M059J (cell line): ENCODE measurements around the gene FAAH. TPM values are rescaled to one million over a fixed set of nuclear protein-coding genes. Genes with fewer than 3 reads are reported as not detected.

Source experiments
- DNase-seq: peaks from one replicate; pipeline ENCODE4 v3.0.0-alpha.2; 2012; ENCODE audit warnings: low read depth
- total RNA-seq: library from RNA; depleted of rRNA; stranded (reverse); fragments of >200 nt; shearing (Covaris generic); gene quantifications from 2 replicates; pipeline ENCODE4 v1.2.3, GENCODE V29; 2014; rRNA removed

FAAH gene
- total RNA-seq, 1 experiment from 2014 or later = 0.69 TPM

DNA sequence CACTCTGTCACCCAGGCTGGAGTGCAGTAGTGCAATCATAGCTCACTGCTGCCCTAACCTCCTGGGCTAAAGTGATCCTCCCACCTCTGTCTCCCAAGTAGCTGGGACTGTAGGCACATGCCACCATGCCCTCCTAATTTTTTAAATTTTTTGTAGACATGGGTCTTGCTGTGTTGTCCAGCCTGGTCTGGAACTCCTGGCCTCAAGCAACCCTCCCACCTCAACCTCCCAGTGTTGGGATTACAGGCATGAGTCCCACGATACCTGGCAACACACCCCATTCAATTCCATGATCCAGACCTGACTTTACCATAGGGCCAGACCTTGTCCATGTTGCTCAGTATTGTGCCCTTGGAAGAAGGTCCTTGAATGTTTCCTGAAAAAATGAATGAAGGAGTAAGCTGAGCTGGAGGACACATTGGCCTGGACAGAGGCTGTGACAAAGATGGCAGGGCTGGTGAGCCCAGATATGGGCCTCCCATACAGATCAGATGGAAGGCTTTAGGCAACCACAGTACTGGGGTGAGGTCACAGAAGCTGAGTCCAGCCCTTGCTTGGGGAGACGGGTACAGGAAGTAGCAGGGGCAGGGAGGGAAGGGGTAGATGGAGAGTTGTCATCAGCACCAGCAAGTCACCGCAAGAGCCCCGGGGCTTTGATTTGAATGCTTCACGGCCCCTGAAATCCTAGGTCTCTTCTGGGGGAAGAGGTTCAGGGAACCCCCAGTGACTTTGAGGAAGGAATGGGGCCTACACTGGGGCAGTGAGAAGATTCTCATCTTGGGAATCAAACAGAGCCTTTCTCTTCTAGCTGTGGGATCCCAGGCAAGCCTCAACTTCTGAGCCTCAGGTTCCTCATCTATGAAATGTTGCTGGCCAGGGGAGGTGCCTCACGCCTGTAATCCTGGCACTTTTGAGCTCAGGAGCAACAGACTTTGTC, 55.4 kb downstream of the FAAH start:
- DNase-seq = no peak

GRCh38 chr1:46450160-46450517, 56.0 kb downstream of the FAAH start:
- DNase-seq = no peak

DNA sequence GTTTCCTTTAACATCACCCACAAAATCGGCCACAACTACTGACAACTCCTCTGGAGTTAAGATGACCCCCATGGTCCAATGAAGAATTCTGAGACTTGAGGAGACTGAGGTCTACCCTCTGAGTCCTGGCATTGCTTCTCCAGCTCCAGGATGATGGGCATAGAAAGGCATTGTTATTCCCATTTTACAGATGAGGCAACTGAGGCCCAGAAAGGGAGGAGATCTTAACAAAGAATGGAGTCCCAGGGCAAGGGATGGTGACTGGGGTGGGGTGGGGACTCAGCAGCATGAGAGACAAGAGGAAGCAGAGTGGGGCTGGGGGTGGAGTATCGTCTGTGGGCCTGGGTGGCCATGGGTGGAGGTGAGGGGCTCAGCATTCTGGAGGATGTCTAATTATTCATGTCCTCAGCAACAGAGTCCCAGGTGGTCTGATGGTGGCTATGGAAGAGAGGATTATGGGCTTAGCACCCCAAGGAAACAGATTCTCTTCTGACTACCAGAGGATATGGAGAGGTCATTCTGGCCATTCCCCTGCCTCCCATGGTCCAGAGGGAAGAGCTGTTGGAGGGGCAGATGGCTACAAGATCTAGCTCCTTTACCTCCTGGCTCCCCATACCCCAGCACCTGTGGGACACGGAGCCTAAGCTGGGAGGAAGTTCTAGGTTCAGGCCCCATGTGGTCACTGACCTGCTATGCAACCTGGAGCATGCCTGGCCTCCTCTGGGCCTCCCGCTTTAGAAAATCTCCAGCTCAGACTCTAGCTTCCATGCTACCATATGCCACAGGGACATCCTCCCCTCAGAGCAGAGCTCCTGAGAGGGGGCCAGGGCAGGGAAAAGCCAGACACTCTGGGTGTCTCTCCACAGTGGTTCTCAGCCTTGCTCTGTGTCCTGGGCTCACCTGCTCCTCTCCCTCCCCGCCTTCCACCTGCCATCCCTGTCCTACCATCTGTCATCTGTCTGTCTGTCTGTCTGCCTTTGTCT, 58.1 kb downstream of the FAAH start:
- no peak for DNase-seq

- DNase-seq = no peak
Measured at GRCh38 chr1:46452931-46453325, 58.8 kb downstream of the FAAH start.

- DNase-seq = no peak
Measured at GRCh38 chr1:46453449-46453848, 59.3 kb downstream of the FAAH start.

GRCh38 chr1:46455951-46456350, 61.8 kb downstream of the FAAH start:
- no peak for DNase-seq

DNA sequence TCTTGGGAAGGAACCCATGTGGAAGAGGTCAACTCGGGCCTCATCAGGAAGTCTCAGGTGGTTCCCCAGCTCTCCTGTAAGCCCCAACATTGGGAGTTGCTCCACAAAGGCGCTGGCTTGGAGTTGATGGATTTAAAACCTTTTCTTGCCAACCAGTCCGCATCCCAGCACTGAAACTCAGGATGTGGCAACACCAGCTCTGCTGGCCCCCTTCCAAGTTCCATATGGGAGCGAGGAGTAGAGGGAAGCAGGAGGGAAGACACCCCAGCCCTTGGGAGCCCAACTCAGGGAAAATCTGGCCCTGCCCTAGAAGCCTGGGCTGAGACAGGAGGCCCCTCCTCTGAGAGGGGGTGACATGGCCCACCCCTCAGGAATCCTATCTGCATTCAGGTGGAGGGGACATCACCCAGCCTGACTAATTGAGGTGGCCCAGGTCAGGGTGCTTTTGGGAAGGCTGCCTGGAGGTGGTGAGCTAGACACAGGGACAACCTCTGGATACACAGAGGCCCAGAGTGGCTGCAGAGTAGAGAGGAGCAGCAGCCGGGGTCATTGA, 62.4 kb downstream of the FAAH start:
- DNase-seq = peak; percentile 12

DNA sequence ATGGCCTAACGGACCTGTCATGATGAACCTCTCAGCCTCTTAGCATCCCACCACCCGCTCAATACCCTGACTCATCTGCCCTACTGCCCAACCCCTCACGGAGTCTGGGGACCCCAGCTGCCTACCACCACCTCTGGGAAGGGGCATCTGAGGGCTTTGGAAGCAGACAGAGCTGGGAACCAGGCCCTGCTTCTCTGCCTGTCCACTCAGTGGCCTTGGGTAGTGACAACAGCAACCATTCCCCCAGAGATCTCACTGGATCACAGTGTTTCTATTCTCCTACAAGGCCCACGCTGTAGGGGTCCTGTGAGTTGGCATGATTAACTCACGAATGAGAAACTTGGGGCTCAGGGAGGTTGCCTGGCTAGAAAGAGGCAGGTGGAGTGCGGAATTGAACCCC, 63.1 kb downstream of the FAAH start:
- DNase-seq = no peak

DNA sequence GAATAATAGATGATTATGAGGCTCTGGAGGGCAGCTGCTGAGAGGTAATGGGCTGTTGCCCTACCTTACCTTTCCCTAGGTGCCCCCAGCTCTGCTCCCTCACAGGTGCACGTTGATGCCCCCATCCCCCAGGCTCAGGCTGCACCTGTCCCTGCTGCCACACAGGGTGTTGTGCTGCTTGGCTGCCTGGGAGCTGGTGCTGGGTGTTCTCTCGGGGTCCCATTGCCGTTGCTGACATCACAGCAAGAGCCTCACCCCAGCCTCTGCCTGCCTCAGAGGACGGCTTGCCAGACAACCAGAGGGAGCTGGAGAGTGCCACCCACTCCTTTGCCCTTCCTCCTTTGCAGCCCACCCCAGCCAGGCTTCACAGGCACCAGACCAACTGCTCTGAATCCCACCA, 64.1 kb downstream of the FAAH start:
- DNase-seq = no peak

DNA sequence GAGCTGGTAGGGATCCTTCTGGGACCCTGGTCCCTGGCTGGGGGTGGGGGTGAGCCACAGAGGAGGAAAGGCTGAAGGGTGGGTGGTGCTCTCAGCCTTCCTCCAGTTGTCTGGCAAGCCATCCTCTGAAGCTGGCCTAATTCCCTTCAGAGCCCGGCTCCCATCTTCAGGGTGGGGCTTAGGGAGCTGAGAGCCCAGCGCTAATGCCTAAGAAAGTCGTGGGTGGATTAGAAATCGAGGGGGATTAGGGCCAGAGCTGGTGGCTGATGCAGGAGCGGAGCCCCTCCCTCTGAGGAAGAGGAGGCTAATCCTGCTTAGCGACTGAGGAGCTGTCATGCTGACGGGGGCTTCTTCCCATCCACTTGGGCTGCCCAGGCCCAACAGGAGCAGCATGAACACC, 64.7 kb downstream of the FAAH start:
- no peak for DNase-seq

GRCh38 chr1:46459315-46459714, 65.2 kb downstream of the FAAH start:
- DNase-seq = no peak

DNA sequence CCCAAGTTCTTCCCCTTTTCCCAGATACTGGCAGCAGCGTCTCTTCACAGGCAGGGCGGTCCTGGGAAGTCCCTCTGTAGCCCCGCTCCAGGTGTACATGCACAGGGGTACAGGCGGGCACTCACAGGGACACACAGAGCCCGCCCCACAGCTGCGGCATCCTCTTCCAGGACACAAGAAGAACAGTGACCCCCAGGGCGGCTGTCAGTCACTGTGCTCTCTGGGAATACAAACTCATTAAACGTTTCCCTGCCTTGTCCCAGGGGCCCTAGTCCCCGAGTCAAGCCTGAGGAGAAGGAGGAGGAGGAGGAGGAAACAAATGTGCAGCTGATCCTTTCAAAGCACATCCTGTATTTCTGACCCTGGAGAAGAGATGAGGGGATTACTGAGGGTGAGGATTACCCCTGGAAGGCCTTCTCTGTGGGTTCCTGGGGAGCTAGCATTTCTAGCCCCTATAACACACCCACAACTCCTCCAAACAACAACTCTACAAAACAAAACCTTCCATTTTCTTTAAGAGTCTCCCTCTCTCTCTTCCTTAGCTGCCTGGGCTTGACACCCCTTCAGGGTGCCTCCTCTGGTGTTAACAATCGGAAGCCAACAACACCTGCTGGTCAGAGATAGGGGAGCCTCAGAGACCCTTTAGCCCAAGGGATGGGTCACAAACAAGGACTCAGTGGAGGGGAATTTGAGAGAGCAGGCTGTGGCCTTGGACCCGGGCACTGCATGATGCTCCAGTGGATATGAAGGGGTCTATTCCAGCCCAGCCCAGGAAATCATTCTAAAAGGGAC, 67.1 kb downstream of the FAAH start:
- no peak for DNase-seq

DNA sequence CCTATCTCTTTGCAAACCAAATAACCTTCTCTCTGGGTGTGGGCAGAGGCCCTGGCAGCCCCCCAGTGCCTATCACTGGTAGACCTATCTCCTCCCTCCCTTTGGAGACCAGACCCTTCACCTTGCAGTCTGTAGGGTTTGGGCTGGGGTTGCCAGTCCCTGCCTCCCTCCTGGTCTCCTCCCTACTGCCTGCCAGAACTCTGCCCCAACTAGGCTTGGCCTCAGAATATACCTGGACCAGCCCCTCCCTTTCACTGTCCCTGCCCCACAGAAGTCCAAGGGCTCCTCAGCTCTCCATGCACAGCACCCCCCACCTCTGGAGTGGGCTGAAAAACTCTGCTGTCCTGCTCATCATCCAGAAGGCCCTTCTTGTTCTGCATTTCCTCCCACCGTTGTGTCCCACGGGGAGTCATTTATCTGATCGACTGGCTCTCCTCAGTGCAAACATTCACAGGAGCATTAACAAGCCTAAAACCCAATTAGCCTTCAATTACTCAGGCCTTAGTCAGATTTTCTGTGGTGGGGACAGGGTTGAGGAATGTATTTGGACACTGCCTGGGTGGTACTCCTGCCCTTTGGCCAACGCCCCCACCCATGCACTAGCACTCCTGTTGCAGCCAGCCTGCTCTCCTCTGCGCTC, 67.8 kb downstream of the FAAH start:
- DNase-seq = peak; percentile 30

Other genes starting within 250 kb of the FAAH start
- gene TSPAN1, start 219.2 kb upstream of the FAAH start, total RNA-seq = 0.47 and 1.7 TPM in 2 replicates
- not detected in 2 replicates for gene P3R3URF, start 217.8 kb upstream of the FAAH start, total RNA-seq
- gene POMGNT1, start 195.9 kb upstream of the FAAH start, total RNA-seq = 59.1 and 90.4 TPM in 2 replicates
- gene LURAP1, start 191.0 kb upstream of the FAAH start, total RNA-seq = 0.32 and 0.89 TPM in 2 replicates
- 9.8 and 24.2 TPM in 2 replicates for gene RAD54L, start 146.6 kb upstream of the FAAH start, total RNA-seq
- gene LRRC41, start 90.7 kb upstream of the FAAH start, total RNA-seq = 61.9 and 74.4 TPM in 2 replicates
- 459 and 652 TPM in 2 replicates for gene UQCRH, start 90.6 kb upstream of the FAAH start, total RNA-seq
- gene NSUN4, start 53.5 kb upstream of the FAAH start, total RNA-seq = 12.2 and 15.8 TPM in 2 replicates
- not detected in 2 replicates for gene DMBX1, start 95.5 kb downstream of the FAAH start, total RNA-seq
- gene KNCN, start 157.3 kb downstream of the FAAH start, total RNA-seq = not detected in 2 replicates
- 9.5 and 12.0 TPM in 2 replicates for gene MKNK1, start 210.0 kb downstream of the FAAH start, total RNA-seq
- 10.3 and 17.2 TPM in 2 replicates for gene MOB3C, start 222.5 kb downstream of the FAAH start, total RNA-seq